Measurements from ENCODE around the gene RAB6C.
"Not testable (repeated sequence)": the region's sequence is repeated elsewhere in the genome, so short reads cannot be mapped to it uniquely, and the experiment has no call there.

DNA sequence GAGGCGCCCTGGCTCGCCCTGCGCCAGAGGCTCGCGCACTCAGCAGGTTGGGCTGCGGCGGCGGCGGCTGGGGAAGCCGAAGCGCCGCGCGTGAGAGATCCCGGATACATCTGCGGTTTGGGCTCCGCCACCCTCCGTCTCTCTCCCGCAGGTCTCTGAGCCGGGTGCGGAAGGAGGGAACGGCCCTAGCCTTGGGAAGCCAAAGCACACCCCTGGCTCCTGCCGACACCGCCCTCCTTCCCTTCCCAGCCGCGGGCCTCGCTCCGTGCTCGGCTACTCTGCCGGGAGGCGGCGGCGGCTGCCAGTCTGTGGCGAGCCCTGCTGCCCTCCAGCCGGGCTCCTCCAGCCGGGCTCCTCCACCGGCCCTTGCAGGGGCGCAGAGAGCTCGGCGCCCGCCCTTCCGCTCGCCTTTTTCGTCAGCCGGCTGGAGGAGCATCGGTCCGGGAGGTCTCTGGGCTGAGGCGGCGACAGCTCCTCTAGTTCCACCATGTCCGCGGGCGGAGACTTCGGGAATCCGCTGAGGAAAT, at the start of gene RAB6C:
- TF ChIP-seq CTCF (IDR thresholded peaks at IDR 0.05); ZFX (IDR thresholded peaks at IDR 0.05; ENCODE audit: borderline replicate concordance): not testable (repeated sequence)
